Testis (tissue), 2 donors: ENCODE measurements around the gene GCNA.

ENCODE experiments used
- POLR2A ChIP-seq: fragments of 450-650 bp; IDR thresholded peaks from one replicate; pipeline ENCODE4 v1.6.1; 2017; ENCODE audit warnings: antibody characterized with exemption, mild to moderate bottlenecking, moderate library complexity
- TF ChIP-seq, protein P1 (sequence below), 3 experiments: fragments of 450-650 bp in 2 of 3; fragments of 200-600 bp in 1 of 3; sonication (generic) in 1 of 3; IDR thresholded peaks; one replicate each; pipeline ENCODE4 v1.5.1; 2016 to 2019; ENCODE audit warnings: antibody characterized with exemption in 3 of 3, mild to moderate bottlenecking in 2 of 3, moderate library complexity in 1 of 3

DNA sequence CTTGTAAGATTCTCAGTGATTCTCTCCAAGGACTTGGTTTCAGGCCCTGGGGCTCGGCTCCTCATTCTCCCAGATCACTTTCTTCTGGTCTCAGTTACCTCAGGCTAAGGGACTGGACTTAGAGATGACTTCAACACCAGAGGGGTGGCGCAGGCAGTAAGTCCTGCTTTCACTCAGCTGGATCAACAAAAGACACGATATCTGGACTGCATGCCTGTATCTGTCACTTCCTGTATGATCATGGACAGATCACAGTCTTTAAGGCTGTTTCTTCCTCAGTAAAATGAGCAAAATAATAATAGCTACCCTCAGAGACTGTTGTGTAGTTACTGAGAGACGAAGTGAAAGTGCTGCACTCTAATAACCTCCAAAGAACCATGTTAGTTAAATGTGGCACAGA lies 59.6 kb downstream of the GCNA start:
- TF ChIP-seq, protein P1, sequence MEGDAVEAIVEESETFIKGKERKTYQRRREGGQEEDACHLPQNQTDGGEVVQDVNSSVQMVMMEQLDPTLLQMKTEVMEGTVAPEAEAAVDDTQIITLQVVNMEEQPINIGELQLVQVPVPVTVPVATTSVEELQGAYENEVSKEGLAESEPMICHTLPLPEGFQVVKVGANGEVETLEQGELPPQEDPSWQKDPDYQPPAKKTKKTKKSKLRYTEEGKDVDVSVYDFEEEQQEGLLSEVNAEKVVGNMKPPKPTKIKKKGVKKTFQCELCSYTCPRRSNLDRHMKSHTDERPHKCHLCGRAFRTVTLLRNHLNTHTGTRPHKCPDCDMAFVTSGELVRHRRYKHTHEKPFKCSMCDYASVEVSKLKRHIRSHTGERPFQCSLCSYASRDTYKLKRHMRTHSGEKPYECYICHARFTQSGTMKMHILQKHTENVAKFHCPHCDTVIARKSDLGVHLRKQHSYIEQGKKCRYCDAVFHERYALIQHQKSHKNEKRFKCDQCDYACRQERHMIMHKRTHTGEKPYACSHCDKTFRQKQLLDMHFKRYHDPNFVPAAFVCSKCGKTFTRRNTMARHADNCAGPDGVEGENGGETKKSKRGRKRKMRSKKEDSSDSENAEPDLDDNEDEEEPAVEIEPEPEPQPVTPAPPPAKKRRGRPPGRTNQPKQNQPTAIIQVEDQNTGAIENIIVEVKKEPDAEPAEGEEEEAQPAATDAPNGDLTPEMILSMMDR (IDR thresholded peaks at IDR 0.05), result no peak
- TF ChIP-seq POLR2A, result no peak
